K562 (cell line): ENCODE data around the gene IMPA2. TPM values are rescaled to one million over a fixed set of nuclear protein-coding genes. Genes with fewer than 3 reads are reported as not detected.

ENCODE experiments used
- ATAC-seq: fragments of 200-7000 bp; cut with Tn5 transposase; 3 replicates; pipeline ENCODE4 v1.9.1; 2020; ENCODE audit warnings: moderate library complexity
- BruUV-seq: library from RNA; stranded (reverse); fragments of 400-500 nt; replicated peaks from 2 replicates; lab custom pipeline; 2021; lab: Mats Ljungman, UMichigan
- CTCF ChIA-PET: fragments of 300-600 bp; formaldehyde crosslinking; extraction: SDS; loops from one replicate; lab custom pipeline; 2021; ENCODE audit warnings: low intra/inter-chr PET ratio; lab: Yijun Ruan, JAX
- POLR2A ChIA-PET: fragments of 300-600, 350-650 bp; sonication (Branson Sonifier 250); formaldehyde crosslinking; extraction: SDS; loops from one replicate; lab custom pipeline; 2021; ENCODE audit warnings: antibody characterized with exemption, inconsistent platforms; lab: Yijun Ruan, JAX
- DNase-seq, 4 experiments: peaks; one replicate each; pipeline versions ENCODE4 v3.0.0 to v3.0.0-alpha.2; 2011 to 2018; ENCODE audit warnings: low spot score in 3 of 4, mixed read lengths in 3 of 4; ENCODE audit errors: extremely low read depth in 1 of 4
- FAIRE-seq: peaks from 2 replicates; lab custom pipeline; 2011; peaks lifted over from hg19 to GRCh38; lab: Jason Lieb, UNC
- H2AFZ ChIP-seq: 2 replicates; pipeline ENCODE4 v1.6.0; 2011; ENCODE audit warnings: low read depth, low read length, control low read depth, inconsistent platforms
- H3K27ac ChIP-seq: fragments of 200-600 bp; 3 replicates; pipeline ENCODE4 v1.8.0; 2011; ENCODE audit warnings: low read depth, mild to moderate bottlenecking, control low read depth, inconsistent platforms, low read length, moderate library complexity, mixed read lengths; ENCODE audit errors: extremely low read depth
- H3K27me3 ChIP-seq, 2 experiments: fragments of 300-600 bp in 1 of 2; 2 replicates in 1 of 2; 3 replicates in 1 of 2; pipeline versions ENCODE4 v1.6.0 to v1.8.0; 2011; ENCODE audit warnings: inconsistent platforms in 2 of 2, low read length in 2 of 2, mild to moderate bottlenecking in 1 of 2, mixed read lengths in 1 of 2, moderate library complexity in 1 of 2; ENCODE audit not compliant: control insufficient read depth in 2 of 2, insufficient read depth in 2 of 2
- H3K36me3 ChIP-seq: fragments of 300-600 bp; 3 replicates; pipeline ENCODE4 v1.8.0; 2011; ENCODE audit warnings: mild to moderate bottlenecking, low read length, inconsistent platforms; ENCODE audit not compliant: control insufficient read depth, insufficient read depth
- H3K4me1 ChIP-seq, 2 experiments: fragments of 200-600 bp in 1 of 2; replicated peaks in 1 of 2; 2 replicates in 1 of 2; 3 replicates in 1 of 2; pipeline versions ENCODE4 v1.5.1 to v1.8.0; 2011; ENCODE audit warnings: inconsistent platforms in 2 of 2, low read length in 2 of 2, mild to moderate bottlenecking in 1 of 2, mixed read lengths in 1 of 2, moderate library complexity in 1 of 2; ENCODE audit not compliant: control insufficient read depth in 2 of 2, insufficient read depth in 2 of 2
- H3K4me2 ChIP-seq: 2 replicates; pipeline ENCODE4 v1.6.1; 2011; ENCODE audit warnings: low read length, control low read depth, inconsistent platforms, mixed read lengths; ENCODE audit not compliant: insufficient read depth
- H3K4me3 ChIP-seq: fragments of 200-600 bp; sonication (generic), shearing (Covaris generic); 2 replicates; pipeline ENCODE4 v1.5.1; 2016; ENCODE audit warnings: control low read depth, inconsistent platforms
- H3K79me2 ChIP-seq: fragments of 200-600 bp; 3 replicates; pipeline ENCODE4 v1.8.0; 2011; ENCODE audit warnings: low read length, inconsistent platforms; ENCODE audit not compliant: control insufficient read depth, insufficient read depth
- H3K9ac ChIP-seq, 2 experiments: 2 replicates each; pipeline versions ENCODE4 v1.6.0 to v1.6.1; 2011; ENCODE audit warnings: low read depth in 2 of 2, low read length in 2 of 2, control low read depth in 1 of 2, inconsistent platforms in 1 of 2, mild to moderate bottlenecking in 1 of 2, mixed read lengths in 1 of 2; ENCODE audit not compliant: insufficient read depth in 1 of 2
- H3K9me1 ChIP-seq: one replicate; pipeline ENCODE4 v1.6.0; 2011; ENCODE audit warnings: inconsistent platforms, mild to moderate bottlenecking, low read length, moderate library complexity; ENCODE audit not compliant: control insufficient read depth, insufficient read depth
- H3K9me3 ChIP-seq: replicated peaks from 2 replicates; pipeline ENCODE4 v1.5.1; 2011; ENCODE audit warnings: low read depth, low read length, inconsistent platforms; ENCODE audit not compliant: control insufficient read depth, insufficient read depth
- H4K20me1 ChIP-seq: replicated peaks from 2 replicates; pipeline ENCODE4 v1.6.1; 2011; ENCODE audit warnings: low read length, inconsistent platforms, mixed read lengths; ENCODE audit not compliant: control insufficient read depth, insufficient read depth
- CTBP1 ChIP-seq: fragments of 450-650 bp; IDR thresholded peaks from 2 replicates; pipeline ENCODE4 v1.6.1; 2016; ENCODE audit warnings: borderline replicate concordance
- FOSL1 ChIP-seq: fragments of 200-800 bp; sonication (Bioruptor generic); conservative IDR thresholded peaks from 2 replicates; pipeline ENCODE4 v1.6.1; 2016; ENCODE audit warnings: missing genetic modification characterization, missing compliant biosample characterization
- JUN ChIP-seq, 2 experiments: sonication (generic) in 1 of 2; formaldehyde crosslinking in 1 of 2; IDR thresholded peaks; 2 replicates each; pipeline versions ENCODE4 v1.6.1 to v1.8.0; 2012 to 2022; ENCODE audit warnings: borderline replicate concordance in 2 of 2, mild to moderate bottlenecking in 2 of 2, improper control_type of control experiment in 1 of 2, low read depth in 1 of 2, low read length in 1 of 2, missing genetic modification reagents in 1 of 2
- JUNB ChIP-seq: fragments of 450-650 bp; formaldehyde crosslinking; conservative IDR thresholded peaks from 2 replicates; pipeline ENCODE4 v1.4.0; 2020; ENCODE audit warnings: mild to moderate bottlenecking
- PRPF4 ChIP-seq: fragments of 200-400 bp; formaldehyde crosslinking; IDR thresholded peaks from one replicate; pipeline ENCODE4 v1.6.1; 2017; ENCODE audit warnings: low read length, low read depth, mild to moderate bottlenecking; ENCODE audit not compliant: insufficient read depth, poor library complexity, severe bottlenecking
- RNF2 ChIP-seq: sonication (generic); IDR thresholded peaks from 2 replicates; pipeline ENCODE4 v1.6.1; 2016
- SLC30A9 ChIP-seq: fragments of 250-450 bp; sonication (Bioruptor Pico); IDR thresholded peaks from 2 replicates; pipeline ENCODE4 v1.8.0; 2022; ENCODE audit warnings: mild to moderate bottlenecking, moderate library complexity
- SMARCA4 ChIP-seq: fragments of 450-650 bp; IDR thresholded peaks from 2 replicates; pipeline ENCODE4 v1.6.1; 2016
- SNAPC5 ChIP-seq: fragments of 250-450 bp; sonication (Bioruptor Pico); IDR thresholded peaks from 2 replicates; pipeline ENCODE4 v1.8.0; 2021; ENCODE audit warnings: moderate library complexity, mild to moderate bottlenecking, inconsistent platforms
- TEAD1 ChIP-seq, 2 experiments: fragments of 450-650 bp in 1 of 2; sonication (generic) in 1 of 2; formaldehyde crosslinking; IDR thresholded peaks; 2 replicates each; pipeline versions ENCODE4 v1.4.0 to v1.8.0; 2020 to 2022; ENCODE audit warnings: mild to moderate bottlenecking in 2 of 2, missing genetic modification reagents in 1 of 2
- ZNF12 ChIP-seq: sonication (generic); formaldehyde crosslinking; IDR thresholded peaks from 2 replicates; pipeline ENCODE4 v1.4.0; 2020; ENCODE audit warnings: mild to moderate bottlenecking, missing genetic modification reagents
- ZNF140 ChIP-seq: fragments of 250-450 bp; sonication (Bioruptor Pico); IDR thresholded peaks from 2 replicates; pipeline ENCODE4 v1.8.0; 2021; ENCODE audit warnings: moderate library complexity, mild to moderate bottlenecking, inconsistent platforms
- ZNF518B ChIP-seq: fragments of 250-450 bp; sonication (Bioruptor Pico); IDR thresholded peaks from 2 replicates; pipeline ENCODE4 v1.5.0; 2021; ENCODE audit warnings: mild to moderate bottlenecking, moderate library complexity
- WGBS: fragments of 100-300 bp; shearing (Covaris generic); methylation state at CpG from one replicate; pipeline ENCODE4 v1.1.6; 2016; ENCODE audit warnings: low coverage, mixed read lengths; ENCODE audit not compliant: insufficient coverage; ENCODE audit errors: missing lambda C conversion rate; 5-methylcytosine and 5-hydroxymethylcytosine counted together
- in situ Hi-C: fragments of 300-500 bp; cut with MboI; formaldehyde crosslinking; loops from 4 replicates; pipeline ENCODE4 v1.15.0; 2018; ENCODE audit warnings: inconsistent platforms, mixed read lengths
- intact Hi-C: fragments of 100-400 bp; cut with micrococcal nuclease; formaldehyde crosslinking; loops from 2 replicates; pipeline ENCODE4 v1.14.2; 2022
- polyA plus RNA-seq, 8 experiments: library from polyadenylated mRNA; depleted of rRNA in 4 of 8; stranded (reverse) in 5 of 8; unstranded in 3 of 8; fragments of >200 nt; fragmentation: Nextera tagmentation in 2 of 8; fragmentation: Illumina TruSeq in 1 of 8; extraction: Ambion mirVana in 2 of 8; extraction: Trizol in 1 of 8; gene quantifications; 2 replicates each; pipeline versions ENCODE4 v1.2.1 to v1.2.3, GENCODE V29; 2011 to 2014; ENCODE audit warnings: inconsistent platforms in 1 of 8, missing spikeins in 1 of 8
- total RNA-seq, 7 experiments: library from RNA; depleted of rRNA in 6 of 7; stranded (reverse); fragments of >200 nt in 6 of 7; fragmentation: Illumina TruSeq in 2 of 7; extraction: Trizol in 2 of 7; gene quantifications; 2 replicates each; pipeline versions ENCODE4 v1.2.1 to v1.2.3, GENCODE V29; 2011 to 2021; ENCODE audit warnings: low replicate concordance in 1 of 7
- TF ChIP-seq, protein P1 (sequence below), 2 experiments: fragments of 450-650 bp in 1 of 2; sonication (generic) in 1 of 2; formaldehyde crosslinking in 1 of 2; IDR thresholded peaks in 1 of 2; conservative IDR thresholded peaks in 1 of 2; 2 replicates each; pipeline versions ENCODE4 v1.6.1 to v1.8.1; 2016 to 2023; ENCODE audit warnings: mild to moderate bottlenecking in 2 of 2, moderate library complexity in 2 of 2, inconsistent platforms in 1 of 2, missing genetic modification reagents in 1 of 2
- TF ChIP-seq, protein P2 (sequence below): fragments of 450-650 bp; formaldehyde crosslinking; IDR thresholded peaks from 2 replicates; pipeline ENCODE4 v1.4.0; 2022; ENCODE audit warnings: missing genetic modification characterization

IMPA2 gene
- total and polyA plus RNA-seq, 9 of the 15 experiments (the other 6 are each of a cell fraction or from before 2014, with no cell fraction given), result 0.62 to 11.3 (median 5.7) TPM

DNA sequence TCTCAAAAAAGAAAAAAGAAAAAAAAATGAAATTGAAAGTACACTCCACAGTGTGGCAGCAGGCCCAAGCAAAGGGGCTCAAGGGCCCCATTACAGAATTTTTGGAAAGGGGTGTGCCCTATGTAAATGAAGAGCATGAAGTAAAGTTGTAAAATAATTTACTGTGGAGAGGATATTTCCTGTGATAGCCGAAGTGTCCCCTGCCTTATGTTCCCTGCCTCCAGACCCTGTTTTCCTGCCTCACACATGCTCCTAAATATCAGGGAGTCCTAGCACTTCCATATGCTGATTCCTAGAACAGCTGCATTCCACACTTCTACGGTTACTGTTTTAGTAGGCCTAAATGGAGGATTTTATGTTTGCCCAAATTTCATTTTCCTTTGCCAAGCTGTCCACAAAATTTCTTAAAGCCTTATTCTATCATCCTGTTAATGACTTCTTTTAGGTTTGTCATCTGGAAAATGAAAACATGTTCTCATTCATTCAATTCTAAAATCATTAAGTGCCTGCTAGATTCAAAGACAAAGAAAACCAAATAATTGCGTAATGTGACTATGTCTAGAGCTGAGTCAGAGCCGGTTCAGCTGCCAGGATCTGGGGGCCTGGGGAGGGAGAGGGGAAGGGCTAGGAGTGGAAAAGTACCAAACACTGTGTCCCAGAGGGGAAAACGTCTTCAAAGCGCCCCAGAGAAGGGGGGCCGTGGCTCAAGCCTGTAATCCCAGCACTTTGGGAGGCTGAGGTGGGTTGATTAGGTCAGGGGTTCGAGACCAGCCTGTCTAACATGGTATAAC lies 25.9 kb upstream of the IMPA2 start:
- 29% methylated on average over 8 of the region's 8 CpGs for WGBS
- no peak overlapping the region for H3K4me2 ChIP-seq
- H3K27me3 ChIP-seq, result no peaks in the 10 kb centered on the region
- peak overlapping the region in 1 of 2 experiments; percentile 29; a peak in 1 of 4 replicates for H3K9ac ChIP-seq
- peak; percentile 77 for FAIRE-seq
- intact Hi-C loops (no loop called here), in situ Hi-C loops (no loop called here)
- H3K9me3 ChIP-seq, result peaks cover 11% of the 10 kb centered on the region
- POLR2A ChIA-PET, result interaction anchor here (1.1 to 1.5 kb wide), 3 partner anchors 8 to 25 kb away, joined by 3 to 6 read pairs (median 3); no protein-coding TSS in a partner anchor
- H2AFZ ChIP-seq, result peak overlapping the region; percentile 89
- ATAC-seq, result peak; percentile 49; the same call in 2 of the 3 replicates
- no peaks in the 10 kb centered on the region for H3K9me1 ChIP-seq
- H3K36me3 ChIP-seq, result no peaks in the 10 kb centered on the region
- H3K4me3 ChIP-seq, result no peak overlapping the region
- CTCF ChIA-PET, result no interaction called here
- H3K79me2 ChIP-seq, result no peaks in the 10 kb centered on the region
- no peaks in the 10 kb centered on the region for H4K20me1 ChIP-seq
- peak overlapping the region; percentile 74 for H3K27ac ChIP-seq
- DNase-seq, result peak; percentile 29 to 64 (median 42)
- H3K4me1 ChIP-seq, result peaks cover 25 to 32% of the 10 kb centered on the region in 2 experiments
- BruUV-seq, result no TSS peak
- TF ChIP-seq CTBP1, result no peak
- TF ChIP-seq PRPF4, result no peak
- TF ChIP-seq RNF2, result no peak
- no peak for TF ChIP-seq ZNF518B (CRISPR knock-in tag)
- TF ChIP-seq ZNF140, result no peak
- TF ChIP-seq, protein P1, sequence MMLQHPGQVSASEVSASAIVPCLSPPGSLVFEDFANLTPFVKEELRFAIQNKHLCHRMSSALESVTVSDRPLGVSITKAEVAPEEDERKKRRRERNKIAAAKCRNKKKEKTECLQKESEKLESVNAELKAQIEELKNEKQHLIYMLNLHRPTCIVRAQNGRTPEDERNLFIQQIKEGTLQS (IDR thresholded peaks at IDR 0.05), result peak; percentile 83
- TF ChIP-seq, protein P1 (CRISPR knock-in tag; conservative IDR thresholded peaks at IDR 0.05), result no peak
- no peak for TF ChIP-seq TEAD1 (CRISPR knock-in tag; IDR thresholded peaks at IDR 0.05)
- no peak for TF ChIP-seq SLC30A9 (CRISPR knock-in tag)
- TF ChIP-seq JUN (IDR thresholded peaks at IDR 0.05; ENCODE audit: borderline replicate concordance, low read depth, low read length), result peak; percentile 34; the same call in 1 of the 2 replicates
- no peak for TF ChIP-seq JUN (CRISPR knock-in tag; IDR thresholded peaks at IDR 0.05; ENCODE audit: borderline replicate concordance)
- peak; percentile 52 for TF ChIP-seq FOSL1
- TF ChIP-seq, protein P2, sequence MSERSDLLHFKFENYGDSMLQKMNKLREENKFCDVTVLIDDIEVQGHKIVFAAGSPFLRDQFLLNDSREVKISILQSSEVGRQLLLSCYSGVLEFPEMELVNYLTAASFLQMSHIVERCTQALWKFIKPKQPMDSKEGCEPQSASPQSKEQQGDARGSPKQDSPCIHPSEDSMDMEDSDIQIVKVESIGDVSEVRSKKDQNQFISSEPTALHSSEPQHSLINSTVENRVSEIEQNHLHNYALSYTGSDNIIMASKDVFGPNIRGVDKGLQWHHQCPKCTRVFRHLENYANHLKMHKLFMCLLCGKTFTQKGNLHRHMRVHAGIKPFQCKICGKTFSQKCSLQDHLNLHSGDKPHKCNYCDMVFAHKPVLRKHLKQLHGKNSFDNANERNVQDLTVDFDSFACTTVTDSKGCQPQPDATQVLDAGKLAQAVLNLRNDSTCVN (CRISPR knock-in tag), result no peak
- peak; percentile 96 for TF ChIP-seq ZNF12 (CRISPR knock-in tag)
- no peak for TF ChIP-seq SNAPC5
- peak; percentile 68 for TF ChIP-seq SMARCA4
- no peak for TF ChIP-seq JUNB (CRISPR knock-in tag)
